NCI-H187 (cell line): ENCODE data around the gene EEF1AKMT1.
A peak's percentile ranks its signal among the peaks of the same experiment; 100 is the strongest.

Experiments
- DNase-seq, 2 experiments: peaks; one replicate each; lab custom pipeline; 2025; lab: John Stamatoyannopoulos, UW

The EEF1AKMT1 gene

GRCh38 chr13:20718958-20719566, 54.7 kb downstream of the EEF1AKMT1 start:
- no peak for DNase-seq

- no peak for DNase-seq
Observed at GRCh38 chr13:20717581-20718542, 55.9 kb downstream of the EEF1AKMT1 start.

- DNase-seq, result no peak
Observed at GRCh38 chr13:20716951-20717350, 56.8 kb downstream of the EEF1AKMT1 start.

- DNase-seq, result no peak
Observed at GRCh38 chr13:20715330-20715712, 58.4 kb downstream of the EEF1AKMT1 start.

GRCh38 chr13:20714563-20715329, 59.0 kb downstream of the EEF1AKMT1 start:
- DNase-seq, result no peak

- no peak for DNase-seq
Observed at GRCh38 chr13:20714161-20714560, 59.6 kb downstream of the EEF1AKMT1 start.

GRCh38 chr13:20713751-20714150, 60.0 kb downstream of the EEF1AKMT1 start:
- DNase-seq, result no peak

GRCh38 chr13:20713014-20713376, 60.8 kb downstream of the EEF1AKMT1 start:
- DNase-seq, result no peak

GRCh38 chr13:20711301-20712044, 62.3 kb downstream of the EEF1AKMT1 start:
- no peak for DNase-seq

GRCh38 chr13:20709782-20710181, 64.0 kb downstream of the EEF1AKMT1 start:
- DNase-seq, result no peak

- no peak for DNase-seq
Observed at GRCh38 chr13:20709369-20709768, 64.4 kb downstream of the EEF1AKMT1 start.

- no peak for DNase-seq
Observed at GRCh38 chr13:20708216-20708615, 65.5 kb downstream of the EEF1AKMT1 start.

- no peak for DNase-seq
Observed at GRCh38 chr13:20706661-20707060, 67.1 kb downstream of the EEF1AKMT1 start.

GRCh38 chr13:20704459-20705069, 69.2 kb downstream of the EEF1AKMT1 start:
- no peak for DNase-seq

- DNase-seq, result peak; percentile 24 to 81
Observed at GRCh38 chr13:20703780-20704458, 69.8 kb downstream of the EEF1AKMT1 start.

- no peak for DNase-seq
Observed at GRCh38 chr13:20702915-20703779, 70.6 kb downstream of the EEF1AKMT1 start, which contains the start of gene IL17D. Gene IL17D, plus strand, starts transcription at chr13:20703699. Its CDS starts 303 bp downstream, at chr13:20704002.

GRCh38 chr13:20702530-20702914, 71.2 kb downstream of the EEF1AKMT1 start:
- no peak for DNase-seq

GRCh38 chr13:20701461-20701860, 72.3 kb downstream of the EEF1AKMT1 start:
- DNase-seq, result no peak

- DNase-seq, result no peak
Observed at GRCh38 chr13:20700288-20700687, 73.5 kb downstream of the EEF1AKMT1 start.

GRCh38 chr13:20699715-20700114, 74.0 kb downstream of the EEF1AKMT1 start:
- no peak for DNase-seq
